Motor neuron (in vitro differentiated cells): ENCODE data around the gene TUBA1C. TPM values are rescaled to one million over a fixed set of nuclear protein-coding genes. Genes with fewer than 3 reads are reported as not detected.
"Not testable (repeated sequence)": the region's sequence is repeated elsewhere in the genome, so short reads cannot be mapped to it uniquely, and the experiment has no call there.

Experiments
- ATAC-seq, 8 experiments: fragments of 200-7000 bp; cut with Tn5 transposase; replicated peaks in 6 of 8; 2 replicates each; pipeline ENCODE4 v1.8.0; 2021; ENCODE audit warnings: mild to moderate bottlenecking in 8 of 8, moderate library complexity in 8 of 8
- H3K27ac ChIP-seq, 2 donors: fragments of 250-450 bp; sonication (Bioruptor Pico); 2 replicates each; pipeline ENCODE4 v1.9.0; 2021; ENCODE audit warnings: antibody characterized with exemption in 2 of 2, mild to moderate bottlenecking in 2 of 2, moderate library complexity in 1 of 2
- H3K4me1 ChIP-seq, 2 donors: fragments of 250-450 bp; sonication (Bioruptor Pico); replicated peaks in 1 of 2; 2 replicates each; pipeline ENCODE4 v1.6.1; 2021; ENCODE audit warnings: antibody characterized with exemption in 2 of 2, mild to moderate bottlenecking in 2 of 2, moderate library complexity in 1 of 2
- H3K4me3 ChIP-seq, 5 donors: fragments of 250-450 bp; sonication (Bioruptor Pico); 2 replicates each; pipeline ENCODE4 v1.9.0; 2021; ENCODE audit warnings: antibody characterized with exemption in 5 of 5, mild to moderate bottlenecking in 5 of 5, moderate library complexity in 4 of 5
- WGBS, 10 experiments: fragments of 450-650 bp; shearing (Covaris generic); methylation state at CpG; one replicate each; pipeline ENCODE4 v1.0.0; 2022; 5-methylcytosine and 5-hydroxymethylcytosine counted together
- in situ Hi-C, 9 experiments: fragments of 400-800 bp; cut with MboI; loops; one replicate each; pipeline ENCODE4 v1.15.0; 2021; ENCODE audit warnings: low sequenced_read_pairs in 9 of 9, low pct_unique_long_range_greater_than_20kb in 2 of 9; ENCODE audit not compliant: unreplicated experiment in 9 of 9
- total RNA-seq, 8 experiments: library from RNA; unstranded; fragments of 300-600 nt; gene quantifications; 2 replicates each; pipeline versions ENCODE4 v1.2.3 to v1.2.4, GENCODE V29; 2022

TUBA1C gene
- total RNA-seq, 8 experiments from 2014 or later, result 54.3 to 256 (median 152) TPM

- 0 to 83% (median 28%) methylated on average over 1 to 6 of the region's 7 CpGs; no CpG with 5 or more reads in 1 of the 10 experiments for WGBS, 10 experiments
- peak in 6 of 8 experiments; percentile 6 to 84 (median 81) for ATAC-seq
- in situ Hi-C loops, result loop anchor here in 1 of 9 experiments (10.0 kb wide), 1 partner anchor 65 kb away; the partner anchor contains the start of gene DNAJC22
These were observed 14.9 kb downstream of the TUBA1C start for GRCh38 chr12:49279706-49280159.

DNA sequence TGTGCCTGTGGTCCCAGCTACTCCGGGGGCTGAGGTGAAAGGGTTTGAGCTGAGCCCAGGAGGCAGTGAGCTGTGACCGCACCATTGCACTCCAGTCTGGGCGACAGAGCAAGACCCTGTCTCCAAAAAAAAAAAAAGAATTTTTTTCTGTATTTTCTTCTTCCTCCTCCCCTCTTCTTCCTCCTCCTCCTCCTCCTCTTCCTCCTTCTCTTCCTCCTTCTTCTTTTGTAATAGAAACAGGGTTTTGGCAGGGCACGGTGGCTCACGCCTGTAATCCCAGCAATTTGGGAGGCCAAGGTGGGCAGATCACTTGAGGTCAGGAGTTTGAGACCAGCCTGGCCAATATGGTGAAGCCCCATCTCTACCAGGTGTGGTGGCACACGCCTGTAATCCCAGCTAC lies 15.7 kb downstream of the TUBA1C start:
- not testable (repeated sequence) for H3K27ac ChIP-seq, ATAC-seq, H3K4me3 ChIP-seq
- H3K4me1 ChIP-seq, result peaks cover 22 to 36% of the 10 kb centered on the region in 2 donors
- in situ Hi-C loops, result loop anchor here in 1 of 9 experiments (10.0 kb wide), 1 partner anchor 64 kb away; the partner anchor contains the start of gene DNAJC22
- 88 to 100% (median 90%) methylated on average over 1 to 4 of the region's 6 CpGs; no CpG with 5 or more reads in 7 of the 10 experiments for WGBS, 10 experiments

More at GRCh38 chr12:49279706-49280159, 14.9 kb downstream of the TUBA1C start:
- Histone ChIP-seq H3K27ac (peak overlapping the region in 1 of 2 donors; percentile 5), H3K4me1 (peaks cover 22 to 36% of the 10 kb centered on the region in 2 donors), H3K4me3 (no peak overlapping the region)

GRCh38 chr12:49282302-49282701 lies 17.4 kb downstream of the TUBA1C start:
- H3K4me1 ChIP-seq, result peaks cover 10 to 23% of the 10 kb centered on the region in 2 donors
- no peak for ATAC-seq
- no peak overlapping the region for H3K27ac ChIP-seq
- WGBS, 10 experiments, result 80% methylated on average over 1 of the region's 5 CpGs; no CpG with 5 or more reads in 9 of the 10 experiments
- in situ Hi-C loops, result loop anchor here in 1 of 9 experiments (10.0 kb wide), 1 partner anchor 62 kb away; the partner anchor contains the start of gene DNAJC22
- H3K4me3 ChIP-seq, result no peak overlapping the region

DNA sequence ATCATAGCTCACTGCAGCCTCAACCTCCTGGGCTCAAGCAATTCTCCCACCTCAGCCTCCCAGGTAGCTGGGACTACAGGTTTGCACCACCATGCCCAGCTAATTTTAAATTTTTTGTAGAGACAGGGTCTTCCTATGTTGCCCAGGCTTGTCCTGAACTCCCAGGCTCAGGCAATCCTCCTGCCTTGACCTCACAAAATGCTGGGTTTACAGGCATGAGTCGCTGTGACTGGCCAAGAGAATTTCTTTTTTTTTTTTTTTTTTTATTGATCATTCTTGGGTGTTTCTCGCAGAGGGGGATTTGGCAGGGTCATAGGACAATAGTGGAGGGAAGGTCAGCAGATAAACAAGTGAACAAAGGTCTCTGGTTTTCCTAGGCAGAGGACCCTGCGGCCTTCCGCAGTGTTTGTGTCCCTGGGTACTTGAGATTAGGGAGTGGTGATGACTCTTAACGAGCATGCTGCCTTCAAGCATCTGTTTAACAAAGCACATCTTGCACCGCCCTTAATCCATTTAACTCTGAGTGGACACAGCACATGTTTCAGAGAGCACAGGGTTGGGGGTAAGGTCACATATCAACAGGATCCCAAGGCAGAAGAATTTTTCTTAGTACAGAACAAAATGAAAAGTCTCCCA lies 18.0 kb downstream of the TUBA1C start:
- WGBS, 10 experiments, result 100% methylated on average over 1 of the region's 6 CpGs; no CpG with 5 or more reads in 9 of the 10 experiments
- in situ Hi-C loops, result loop anchor here in 1 of 9 experiments (10.0 kb wide), 1 partner anchor 62 kb away; the partner anchor contains the start of gene DNAJC22
- not testable (repeated sequence) for H3K4me3 ChIP-seq, H3K27ac ChIP-seq
- H3K4me1 ChIP-seq, result peaks cover 10 to 19% of the 10 kb centered on the region in 2 donors
- peak in 2 of 8 experiments; percentile 42 to 58 for ATAC-seq

GRCh38 chr12:49283541-49284429 lies 18.9 kb downstream of the TUBA1C start:
- H3K4me3 ChIP-seq, result no peak overlapping the region
- H3K27ac ChIP-seq, result no peak overlapping the region
- 42 to 71% (median 56%) methylated on average over 2 to 14 of the region's 25 CpGs; no CpG with 5 or more reads in 6 of the 10 experiments for WGBS, 10 experiments
- peak in 3 of 8 experiments; percentile 37 to 74 (median 74) for ATAC-seq
- in situ Hi-C loops, result loop anchor here in 1 of 9 experiments (10.0 kb wide), 1 partner anchor 61 kb away; the partner anchor contains the start of gene DNAJC22
- H3K4me1 ChIP-seq, result peaks cover 10 to 19% of the 10 kb centered on the region in 2 donors

DNA sequence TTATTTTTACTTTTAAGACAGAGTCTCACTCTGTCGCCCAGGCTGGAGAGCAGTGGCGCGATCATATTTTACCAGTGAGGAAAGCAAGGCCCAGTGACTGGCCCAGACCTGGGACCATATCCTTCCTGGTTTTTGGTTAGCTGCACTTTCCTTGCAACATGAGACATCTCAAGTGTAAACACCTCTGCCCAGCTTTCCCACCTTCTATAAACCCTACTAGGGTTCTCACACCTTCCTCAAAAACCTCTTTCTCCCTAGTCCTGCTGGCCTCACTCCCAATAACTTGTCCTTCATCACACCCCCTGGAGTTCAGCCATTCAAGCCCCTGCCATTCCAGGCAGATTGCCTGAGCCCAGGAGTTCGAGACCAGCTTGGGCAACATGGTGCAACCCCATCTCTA lies 19.8 kb downstream of the TUBA1C start:
- in situ Hi-C loops, result loop anchor here in 1 of 9 experiments (10.0 kb wide), 1 partner anchor 60 kb away; the partner anchor contains the start of gene DNAJC22
- no peak overlapping the region for H3K27ac ChIP-seq
- 74 to 100% (median 89%) methylated on average over 3 to 4 of the region's 4 CpGs; no CpG with 5 or more reads in 2 of the 10 experiments for WGBS, 10 experiments
- peaks cover 5 to 15% of the 10 kb centered on the region in 2 donors for H3K4me1 ChIP-seq
- no peak for ATAC-seq
- no peak overlapping the region for H3K4me3 ChIP-seq

GRCh38 chr12:49287876-49288275 lies 23.0 kb downstream of the TUBA1C start:
- peak in 1 of 8 experiments; percentile 16 for ATAC-seq
- 0 to 50% (median 40%) methylated on average over 1 to 6 of the region's 6 CpGs; no CpG with 5 or more reads in 2 of the 10 experiments for WGBS, 10 experiments

DNA sequence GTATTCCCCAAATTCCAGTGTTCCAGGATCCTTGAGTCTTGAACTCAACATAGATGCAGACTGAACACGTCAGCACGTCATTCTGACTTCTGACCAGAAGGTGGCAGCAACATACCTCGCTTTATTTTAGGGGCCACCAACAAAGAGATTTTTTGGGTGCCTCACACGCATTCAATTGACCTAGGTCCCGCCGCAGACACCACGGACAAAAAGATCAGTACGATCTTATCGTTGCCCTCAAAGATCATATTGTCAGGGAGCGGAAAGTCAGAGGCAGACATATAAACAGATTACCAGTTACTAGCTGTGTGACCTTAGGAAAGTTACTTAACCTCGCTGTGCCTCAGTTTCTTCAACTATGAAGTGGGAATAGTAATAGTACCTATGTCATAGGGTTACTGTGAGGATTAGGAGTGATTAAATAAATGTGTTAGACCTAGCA lies 23.6 kb downstream of the TUBA1C start:
- ATAC-seq, result peak in 3 of 8 experiments; percentile 21 to 71 (median 53)
- WGBS, 10 experiments, result 0 to 21% (median 10%) methylated on average over 1 to 11 of the region's 11 CpGs
- in situ Hi-C loops, result loop anchor here in 1 of 9 experiments (10.0 kb wide), 1 partner anchor 56 kb away; the partner anchor contains the start of gene DNAJC22

More at GRCh38 chr12:49287876-49288275, 23.0 kb downstream of the TUBA1C start:
- Histone ChIP-seq H3K4me3 (no peak overlapping the region), H3K27ac (no peak overlapping the region), H3K4me1 (peaks cover 1 to 4% of the 10 kb centered on the region in 2 donors)
- in situ Hi-C loops, result loop anchor here in 1 of 9 experiments (10.0 kb wide), 1 partner anchor 57 kb away; the partner anchor contains the start of gene DNAJC22

DNA sequence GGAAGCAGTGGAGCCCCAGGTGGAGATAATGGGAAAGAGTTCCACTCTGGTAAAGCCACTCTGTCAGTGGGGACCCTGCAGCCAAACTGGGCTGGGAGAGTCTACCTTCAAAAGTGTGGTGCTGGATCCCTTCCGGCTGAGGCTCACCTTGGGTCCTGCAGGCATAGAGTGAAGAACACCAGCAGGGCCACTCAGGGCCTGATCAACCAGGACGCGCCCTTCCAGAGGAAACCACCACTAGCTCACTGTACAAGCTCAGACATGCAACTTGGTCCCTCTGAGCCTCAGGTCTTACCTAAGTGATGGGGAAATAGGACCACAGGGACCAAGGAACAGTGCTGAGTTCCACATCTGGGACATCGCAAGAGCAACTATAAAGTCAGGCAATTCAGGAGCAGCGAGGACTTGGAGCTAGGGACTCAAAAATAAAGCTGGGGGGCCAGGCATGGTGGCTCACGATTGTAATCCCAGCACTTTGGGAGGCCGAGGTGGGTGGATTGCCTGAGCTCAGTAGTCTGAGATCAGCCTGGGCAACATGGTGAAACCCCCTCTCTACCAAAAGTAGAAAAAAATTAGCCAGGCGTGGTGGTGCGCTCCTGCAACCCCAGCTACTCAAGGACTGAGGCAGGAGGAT lies 24.2 kb downstream of the TUBA1C start:
- WGBS, 10 experiments, result 60 to 73% (median 71%) methylated on average over 1 to 9 of the region's 9 CpGs; no CpG with 5 or more reads in 3 of the 10 experiments
- H3K4me3 ChIP-seq, result no peak overlapping the region
- no peak overlapping the region for H3K27ac ChIP-seq
- in situ Hi-C loops, result loop anchor here in 1 of 9 experiments (10.0 kb wide), 1 partner anchor 56 kb away; the partner anchor contains the start of gene DNAJC22
- no peak for ATAC-seq
- H3K4me1 ChIP-seq, result peaks cover 13 to 16% of the 10 kb centered on the region in 2 donors

More for the DNA sequence above, 23.6 kb downstream of the TUBA1C start:
- Histone ChIP-seq H3K4me3 (no peak overlapping the region), H3K4me1 (peaks cover 7 to 9% of the 10 kb centered on the region in 2 donors), H3K27ac (no peak overlapping the region)

DNA sequence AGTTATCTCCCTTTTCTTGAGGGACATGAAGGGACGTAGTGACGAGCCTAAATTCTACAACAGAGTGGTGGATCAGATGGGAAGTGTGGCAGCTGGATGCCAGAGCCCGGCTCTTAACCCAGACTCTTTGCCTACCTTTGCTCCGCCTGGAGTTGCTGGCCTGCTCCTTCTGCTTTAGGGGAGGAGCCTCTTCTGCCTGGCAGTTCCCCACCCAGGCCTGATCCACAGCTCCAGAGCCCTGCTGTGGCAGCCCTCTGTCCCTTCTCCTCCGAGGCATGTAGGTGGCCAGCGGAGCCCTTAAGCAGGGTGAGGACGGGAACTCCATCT lies 27.8 kb downstream of the TUBA1C start:
- Histone ChIP-seq H3K27ac (no peak overlapping the region), H3K4me3 (peak overlapping the region in 2 of 5 donors; percentile 14 to 21), H3K4me1 (peaks cover 21 to 35% of the 10 kb centered on the region in 2 donors)
- WGBS, 10 experiments, result 61 to 80% (median 62%) methylated on average over 1 to 7 of the region's 7 CpGs; no CpG with 5 or more reads in 7 of the 10 experiments
- peak in 6 of 8 experiments; percentile 2 to 19 (median 10) for ATAC-seq
- in situ Hi-C loops, result no loop called here

DNA sequence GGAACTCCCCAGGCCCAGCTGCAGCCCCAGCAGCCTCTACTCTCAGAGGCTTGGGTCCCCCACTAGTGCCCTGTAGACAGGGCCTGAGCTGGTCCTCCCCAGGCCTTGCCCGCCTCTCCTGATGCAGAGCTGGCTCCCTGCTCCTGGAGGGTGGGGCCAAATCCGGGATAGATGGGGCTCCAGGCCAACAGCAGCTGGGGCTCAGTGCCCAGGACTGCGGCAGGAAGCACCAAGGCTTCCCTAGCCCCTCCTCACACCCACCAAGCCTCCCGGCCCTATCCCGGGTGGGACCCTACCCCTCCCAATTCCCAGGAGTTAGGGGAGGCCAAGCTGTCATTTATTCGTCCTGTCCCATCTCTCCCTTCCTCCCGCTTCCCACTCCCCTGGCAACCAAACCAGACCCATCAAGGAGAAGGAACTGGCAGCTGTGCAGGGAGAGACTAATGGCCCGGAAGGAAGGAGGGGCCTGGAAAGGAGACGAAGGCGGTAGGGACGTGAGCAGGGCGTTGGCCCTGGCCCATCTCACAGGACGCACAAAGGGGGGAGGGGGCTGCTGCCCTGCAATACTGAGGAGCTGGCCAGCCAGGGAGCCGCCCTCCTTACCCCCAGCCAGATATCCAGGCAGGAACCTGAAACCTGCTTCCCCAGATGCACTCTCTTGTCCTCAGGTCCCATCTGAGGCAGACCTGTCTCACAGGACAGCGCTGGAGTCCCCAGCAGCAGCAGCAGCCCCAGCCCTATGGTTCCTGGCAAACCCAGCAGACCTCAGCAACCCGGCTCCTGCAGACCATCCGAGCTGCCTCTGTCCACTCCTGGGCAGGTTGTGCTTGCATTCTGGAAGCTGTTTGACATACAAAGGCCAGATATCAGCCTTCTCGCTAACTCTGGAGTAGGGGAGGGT lies 28.4 kb downstream of the TUBA1C start:
- Histone ChIP-seq H3K27ac (peak overlapping the region in 1 of 2 donors; percentile 48), H3K4me3 (peak overlapping the region in 2 of 5 donors; percentile 14 to 21), H3K4me1 (peaks cover 21 to 35% of the 10 kb centered on the region in 2 donors)
- 0 to 80% (median 27%) methylated on average over 1 to 6 of the region's 18 CpGs; no CpG with 5 or more reads in 6 of the 10 experiments for WGBS, 10 experiments
- ATAC-seq, result peak; percentile 14 to 76 (median 70)
- in situ Hi-C loops, result no loop called here
